Pulmonary artery endothelial cell (primary cell): ENCODE measurements around the gene SPNS2. TPM values are rescaled to one million over a fixed set of nuclear protein-coding genes. Genes with fewer than 3 reads are reported as not detected.

Experiments used
- DNase-seq: peaks from one replicate; pipeline ENCODE4 v3.0.0-alpha.2; 2011; ENCODE audit warnings: low read depth, low spot score
- total RNA-seq: library from RNA; depleted of rRNA; stranded (reverse); fragments of >200 nt; gene quantifications from 2 replicates; pipeline ENCODE4 v1.2.3, GENCODE V29; 2014

Gene SPNS2
- total RNA-seq, 1 donor from 2014 or later, result 6.2 TPM

GRCh38 chr17:4480929-4481898 lies 17.5 kb upstream of the SPNS2 start:
- DNase-seq, result no peak

- DNase-seq, result no peak
These were observed 16.2 kb upstream of the SPNS2 start for GRCh38 chr17:4482338-4483011.

DNA sequence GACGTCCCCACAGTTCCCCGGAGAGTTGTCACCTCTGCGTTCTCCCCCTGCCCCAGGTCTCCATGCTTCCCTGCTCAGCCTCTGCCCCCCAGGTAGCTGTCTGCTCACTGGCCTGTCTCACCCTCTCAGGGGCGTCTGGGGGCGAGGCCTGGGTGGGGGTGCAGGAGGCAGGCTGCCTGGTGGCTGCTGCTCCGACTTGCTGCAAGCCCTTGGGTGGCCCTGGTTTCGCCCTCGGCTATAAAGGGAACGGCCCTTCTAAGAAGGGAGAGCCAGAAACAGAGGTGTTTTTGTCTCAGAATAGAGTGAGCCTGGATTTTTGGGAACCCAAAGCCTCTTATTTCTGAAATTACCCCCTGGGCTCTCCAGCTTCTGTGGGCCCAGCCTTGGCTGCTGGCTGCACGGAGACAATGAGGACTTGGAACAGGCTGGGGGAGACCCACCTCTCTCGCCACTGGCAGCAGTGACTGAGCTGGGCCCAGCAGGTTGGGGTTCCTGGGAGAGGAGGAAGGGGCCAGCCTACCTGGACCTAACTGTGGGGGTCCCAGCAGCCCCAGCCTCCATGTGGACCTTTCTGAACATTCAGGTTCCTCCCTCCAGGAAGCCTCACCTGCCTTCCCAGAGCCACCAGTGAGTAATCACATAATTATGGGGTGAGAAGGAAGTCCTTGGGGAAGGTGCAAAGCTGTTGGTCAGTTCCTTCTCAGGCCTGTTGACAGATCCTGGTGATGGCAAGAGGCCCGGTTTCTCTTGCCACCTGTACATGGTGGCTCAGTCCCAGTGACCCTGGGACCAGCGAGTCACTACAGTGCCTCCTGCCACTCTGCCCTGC lies 15.5 kb upstream of the SPNS2 start:
- no peak for DNase-seq

DNA sequence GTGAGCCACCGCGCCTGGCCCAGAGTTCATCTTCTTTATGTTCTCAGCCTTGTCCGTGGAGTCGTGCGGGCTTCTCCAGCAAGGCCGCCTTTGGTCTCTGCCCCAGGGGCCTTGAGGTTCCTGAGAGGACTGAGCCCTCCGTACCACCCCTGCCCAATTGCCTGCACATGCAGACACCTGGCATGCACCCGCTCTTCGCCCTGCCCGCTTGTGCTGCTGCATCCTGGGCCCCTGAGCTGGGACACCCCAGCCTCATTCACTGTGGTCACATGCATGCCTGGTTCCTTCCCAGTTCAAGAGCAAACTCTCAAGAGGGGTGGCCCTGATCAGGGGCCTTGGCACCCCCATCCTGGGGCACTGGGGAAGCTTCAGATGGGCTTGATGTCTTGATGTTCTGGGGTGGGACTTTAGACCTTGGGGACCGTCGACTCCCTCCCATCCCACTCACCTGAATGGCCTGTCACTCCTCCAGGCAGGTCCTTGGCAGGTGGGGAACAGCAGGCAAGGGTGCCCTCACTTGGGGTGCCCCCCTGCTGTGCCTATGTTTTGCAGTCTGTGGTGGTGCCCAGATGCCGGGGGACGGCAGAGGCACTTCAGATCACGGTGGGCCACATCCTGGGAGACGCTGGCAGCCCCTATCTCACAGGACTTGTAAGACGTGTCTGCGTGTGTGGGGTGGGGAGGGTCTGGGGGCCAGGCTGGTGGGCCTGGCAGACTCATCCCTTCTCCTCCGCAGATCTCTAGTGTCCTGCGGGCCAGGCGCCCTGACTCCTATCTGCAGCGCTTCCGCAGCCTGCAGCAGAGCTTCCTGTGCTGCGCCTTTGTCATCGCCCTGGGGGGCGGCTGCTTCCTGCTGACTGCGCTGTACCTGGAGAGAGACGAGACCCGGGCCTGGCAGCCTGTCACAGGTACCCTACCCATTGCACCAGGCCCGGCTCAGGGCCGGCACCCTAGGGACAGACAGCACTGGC lies 12.7 kb upstream of the SPNS2 start:
- no peak for DNase-seq

GRCh38 chr17:4487296-4487695 lies 11.4 kb upstream of the SPNS2 start:
- no peak for DNase-seq

DNA sequence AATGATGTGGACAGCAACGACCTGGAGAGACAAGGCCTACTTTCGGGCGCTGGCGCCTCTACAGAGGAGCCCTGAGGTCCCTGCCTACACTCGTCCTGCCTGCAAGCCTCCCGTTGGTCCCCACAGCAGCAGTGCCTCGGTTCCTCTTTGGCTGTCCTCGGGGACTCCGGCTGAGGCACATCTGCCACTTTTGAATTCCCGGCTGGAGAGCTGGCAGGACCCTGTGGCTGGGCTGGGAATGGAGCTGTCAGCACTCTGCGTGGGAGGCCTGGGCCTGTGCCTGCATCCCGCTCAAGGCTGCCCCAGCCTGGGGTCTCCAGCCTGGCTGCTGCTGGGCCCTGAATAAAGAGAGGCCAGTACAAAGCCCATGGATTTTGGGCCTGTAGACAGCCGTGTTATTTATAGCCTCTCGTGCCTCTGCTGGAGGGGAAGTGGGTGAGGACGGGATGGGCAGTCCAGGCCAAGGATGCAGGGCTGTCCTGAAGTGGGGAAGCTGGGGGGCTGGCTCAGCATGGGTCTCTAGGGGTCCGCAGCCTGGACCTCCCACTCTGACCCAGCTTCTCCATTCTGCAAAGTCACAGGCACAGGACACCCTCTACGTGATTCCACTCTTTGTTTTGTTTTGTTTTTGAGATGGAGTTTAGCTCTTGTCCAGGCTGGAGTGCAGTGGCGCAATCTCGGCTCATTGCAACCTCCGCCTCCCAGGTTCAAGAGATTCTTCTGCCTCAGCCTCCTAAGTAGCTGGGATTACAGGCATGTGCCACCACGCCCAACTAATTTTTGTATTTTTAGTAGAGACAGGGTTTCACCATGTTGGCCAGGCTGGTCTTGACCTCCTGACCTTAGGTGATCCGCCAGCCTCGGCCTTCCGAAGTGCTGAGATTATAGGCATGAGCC lies 10.6 kb upstream of the SPNS2 start:
- no peak for DNase-seq

DNA sequence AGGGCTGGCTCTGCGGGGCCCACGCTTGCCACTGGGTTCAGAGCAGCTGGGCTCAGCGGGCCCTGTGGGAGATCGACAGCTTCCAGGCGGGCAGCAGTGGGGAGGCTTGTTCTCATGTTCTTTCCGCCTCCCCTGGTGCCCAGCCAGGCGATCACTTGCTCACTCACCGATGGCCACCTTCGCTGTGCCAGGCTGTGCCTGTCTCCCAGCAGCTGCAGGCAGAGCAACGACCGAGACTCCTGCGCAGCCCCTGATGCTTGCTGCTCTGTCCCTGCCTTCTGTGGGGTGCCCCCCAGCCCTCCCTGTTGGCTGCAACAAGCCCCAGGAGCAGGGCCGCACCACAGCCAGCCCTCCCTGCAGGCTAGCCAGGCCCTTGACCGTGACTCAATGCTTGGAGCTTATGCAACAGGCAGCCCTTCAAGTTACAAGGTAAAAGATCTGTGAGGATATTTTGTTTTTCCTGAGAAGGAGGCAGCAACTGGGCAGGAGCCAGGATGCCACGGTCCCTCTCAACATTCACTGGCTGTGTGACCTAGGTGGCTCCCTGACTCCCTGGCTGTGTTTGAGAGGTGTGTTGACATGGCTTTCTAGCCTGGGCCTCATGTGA lies 9.6 kb upstream of the SPNS2 start:
- no peak for DNase-seq

- DNase-seq, result no peak
These were observed 8.5 kb upstream of the SPNS2 start for GRCh38 chr17:4490109-4490591.

DNA sequence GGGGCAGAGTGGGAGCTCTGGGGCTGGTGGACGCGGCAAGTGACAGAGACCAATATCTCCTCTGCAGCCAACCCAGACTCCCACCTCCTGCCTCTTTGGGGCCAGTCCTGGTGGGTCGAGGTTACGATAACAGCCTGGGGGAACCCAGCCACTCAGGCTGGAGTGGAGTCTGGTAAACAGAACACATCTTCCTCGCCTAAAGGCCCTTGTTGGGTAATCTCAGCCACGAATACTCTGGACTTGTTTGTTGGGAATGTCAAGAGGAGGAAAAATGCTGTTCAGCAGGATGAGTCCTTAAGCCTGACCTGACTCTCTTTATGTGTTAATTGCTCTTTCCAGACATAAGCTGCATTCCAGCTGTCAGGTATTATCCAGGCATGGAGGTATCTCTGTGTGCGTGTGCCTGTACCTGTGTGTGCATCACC lies 8.0 kb upstream of the SPNS2 start:
- DNase-seq, result no peak

- DNase-seq, result no peak
These were observed 5.7 kb upstream of the SPNS2 start for GRCh38 chr17:4492721-4493561.

- no peak for DNase-seq
These were observed 1.4 kb upstream of the SPNS2 start for GRCh38 chr17:4497101-4497824.

GRCh38 chr17:4499431-4500190 lies 930 bp downstream of the SPNS2 start:
- DNase-seq, result no peak

GRCh38 chr17:4500191-4500571 lies 1.5 kb downstream of the SPNS2 start:
- no peak for DNase-seq

- DNase-seq, result peak; percentile 68
These were observed 2.7 kb downstream of the SPNS2 start for GRCh38 chr17:4501295-4501949.

DNA sequence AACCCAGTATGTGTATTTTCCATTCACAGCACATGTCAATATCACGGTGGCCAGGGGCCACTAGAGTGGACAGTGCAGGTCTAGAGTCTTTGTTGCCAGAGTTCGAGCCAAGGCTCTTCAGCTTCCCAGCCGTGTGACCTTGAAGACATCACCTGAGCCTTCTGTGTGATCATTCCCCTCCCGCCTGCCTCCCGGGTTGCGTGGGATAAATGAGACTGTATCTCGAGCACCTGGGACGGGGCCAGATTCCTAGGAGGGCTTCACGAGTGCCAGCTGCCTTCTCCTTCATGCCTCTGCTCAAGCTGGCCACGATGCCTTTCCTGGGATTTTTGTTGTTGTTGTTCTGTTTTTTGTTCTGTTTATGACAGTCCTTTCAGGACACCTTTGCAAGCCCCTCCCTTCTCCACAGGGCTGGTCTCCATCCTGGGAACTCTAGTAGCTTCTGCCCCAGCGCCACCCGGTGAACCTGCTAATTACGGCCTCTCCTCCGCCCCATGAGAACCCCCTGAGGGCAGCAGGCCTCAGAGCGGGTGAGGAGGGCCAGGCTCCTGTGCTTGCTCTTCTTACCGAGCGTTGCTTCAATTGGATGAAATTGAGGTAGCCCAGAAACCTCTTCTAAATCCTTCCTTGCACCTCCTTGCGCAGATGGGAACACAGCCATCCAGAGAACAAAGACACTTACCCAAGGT lies 3.9 kb downstream of the SPNS2 start:
- no peak for DNase-seq
